T-helper 1 cell (primary cell): ENCODE measurements around the gene APBA2.

ENCODE experiments used
- DNase-seq, 5 donors: peaks; one replicate each; pipeline ENCODE4 v3.0.0-alpha.2; 2012 to 2020

APBA2 gene

GRCh38 chr15:29126208-29126536, 240.4 kb downstream of the APBA2 start:
- no peak for DNase-seq

DNA sequence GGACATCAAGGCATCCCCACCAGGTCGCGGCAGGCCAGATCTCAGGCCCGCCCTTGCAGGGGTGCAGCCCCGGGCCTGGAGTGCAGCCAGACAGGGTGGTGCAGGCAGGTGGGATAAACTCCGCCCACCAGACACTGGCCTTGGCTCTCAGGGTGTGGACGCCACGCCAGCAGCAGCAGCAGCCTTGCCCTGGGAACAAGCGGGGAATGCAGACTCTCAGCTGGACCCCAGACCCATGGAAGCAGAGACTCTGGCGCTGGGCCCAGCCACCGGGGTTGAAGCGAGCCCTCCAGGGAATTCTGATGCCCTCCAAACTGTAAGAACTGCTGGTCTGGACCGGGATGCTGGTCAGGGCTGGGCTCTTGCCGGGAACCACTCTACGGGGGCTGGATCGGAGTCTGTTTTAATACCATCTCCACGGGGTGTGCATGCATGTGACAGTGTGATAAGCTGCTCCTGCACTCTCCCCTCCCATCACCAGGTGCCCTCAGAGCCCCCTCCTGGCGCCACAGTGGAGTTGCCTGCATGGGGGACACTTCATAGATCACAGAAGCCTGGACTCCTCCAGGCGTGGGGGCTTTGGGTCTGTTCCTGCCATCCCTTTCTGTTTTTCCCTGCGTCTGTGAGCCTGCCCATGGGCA, 241.2 kb downstream of the APBA2 start:
- DNase-seq: no peak

- DNase-seq: no peak
Measured at GRCh38 chr15:29127506-29128430, 242.0 kb downstream of the APBA2 start.

- DNase-seq: no peak
Measured at GRCh38 chr15:29128671-29129070, 242.9 kb downstream of the APBA2 start.

DNA sequence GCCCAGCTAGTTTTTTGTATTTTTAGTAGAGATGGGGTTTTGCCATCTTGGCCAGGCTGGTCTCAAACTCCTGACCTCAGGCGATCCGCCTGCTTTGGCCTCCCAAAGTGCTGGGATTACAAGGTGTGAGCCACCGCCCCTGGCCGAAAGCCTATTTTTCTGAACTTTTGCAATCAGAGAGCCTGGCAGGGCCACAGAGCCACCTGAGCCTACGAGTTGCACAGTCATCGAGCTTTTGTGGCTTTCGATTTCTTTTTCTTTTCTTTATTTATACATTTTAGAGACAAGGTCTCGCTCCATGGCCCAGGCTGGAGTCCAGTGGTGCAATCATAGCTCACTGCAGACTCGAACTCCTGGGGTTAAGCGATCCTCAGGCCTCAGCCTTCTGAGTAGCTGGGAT, 243.4 kb downstream of the APBA2 start:
- DNase-seq: no peak

- no peak for DNase-seq
Measured at GRCh38 chr15:29129926-29130325, 244.2 kb downstream of the APBA2 start.

GRCh38 chr15:29130476-29130875, 244.7 kb downstream of the APBA2 start:
- DNase-seq: no peak

DNA sequence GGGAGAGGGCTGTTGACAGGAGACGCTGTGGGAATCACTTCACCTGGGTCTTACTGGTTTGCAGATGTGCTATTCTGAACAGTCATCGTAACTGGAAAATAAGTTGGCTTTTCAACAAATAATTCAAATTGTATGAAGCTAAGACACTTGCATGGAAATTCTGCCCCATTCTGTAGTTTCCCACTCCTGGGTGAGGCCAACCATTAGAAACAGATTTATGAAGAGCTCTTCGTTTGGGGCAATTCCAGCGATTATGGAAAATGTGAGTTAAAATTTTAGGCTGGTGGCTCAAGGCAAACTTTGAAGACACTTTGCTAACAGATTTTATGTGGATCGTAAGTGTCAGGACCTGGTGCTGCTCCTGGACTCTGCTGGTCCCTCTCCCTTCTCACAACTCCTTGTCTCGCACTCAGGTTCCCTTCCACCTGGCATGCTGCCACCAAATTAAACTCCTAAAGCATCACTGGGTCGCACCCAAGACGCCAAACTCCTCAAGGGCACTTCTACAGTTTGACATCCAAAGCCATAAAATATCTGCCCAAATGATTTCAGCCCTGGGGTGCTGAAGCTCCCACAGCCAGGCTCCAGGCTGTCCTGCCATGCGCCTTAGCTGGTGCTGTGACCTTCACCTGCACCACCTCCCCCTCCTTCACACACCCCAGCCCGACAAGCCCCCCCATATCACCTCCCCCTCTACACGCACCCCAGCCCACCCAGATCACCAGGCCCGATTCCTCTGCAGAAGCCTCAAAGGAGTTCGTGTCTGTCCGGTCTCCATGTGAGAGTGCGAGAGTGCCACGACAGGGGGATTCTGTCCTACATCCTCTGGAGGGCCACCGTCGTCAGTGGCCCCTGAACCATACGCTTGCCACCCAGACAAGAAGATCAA, 245.4 kb downstream of the APBA2 start:
- no peak for DNase-seq

DNA sequence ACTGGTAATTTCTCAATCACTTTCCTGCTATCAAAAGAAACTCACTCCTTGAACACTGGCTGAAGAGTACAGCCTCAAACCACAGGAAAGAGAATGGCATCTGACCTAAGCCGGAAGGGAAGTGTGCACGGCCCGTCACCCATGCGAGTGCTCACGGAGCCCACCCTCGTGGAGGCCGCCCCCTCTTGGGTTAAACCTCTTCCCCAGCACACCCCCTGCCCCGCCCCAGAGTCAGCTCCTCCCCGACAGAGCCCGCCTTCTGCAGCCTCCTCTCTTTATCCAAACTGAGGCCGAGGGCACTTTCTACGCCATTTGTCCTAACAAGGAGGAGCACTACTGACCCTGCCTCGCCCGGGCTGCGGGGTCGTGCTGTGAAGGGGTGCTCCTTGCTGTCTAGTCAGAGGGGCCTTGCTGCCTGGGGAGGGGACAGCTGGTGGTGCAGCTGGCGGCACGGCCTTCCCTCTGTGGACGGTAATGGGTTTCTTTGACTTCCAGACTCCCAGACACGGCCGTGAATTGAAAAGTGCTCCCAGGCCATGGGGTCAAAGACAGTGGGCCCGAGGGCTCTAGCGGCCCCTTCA, 246.2 kb downstream of the APBA2 start:
- no peak for DNase-seq

- DNase-seq: no peak
Measured at GRCh38 chr15:29132735-29133181, 247.0 kb downstream of the APBA2 start.

DNA sequence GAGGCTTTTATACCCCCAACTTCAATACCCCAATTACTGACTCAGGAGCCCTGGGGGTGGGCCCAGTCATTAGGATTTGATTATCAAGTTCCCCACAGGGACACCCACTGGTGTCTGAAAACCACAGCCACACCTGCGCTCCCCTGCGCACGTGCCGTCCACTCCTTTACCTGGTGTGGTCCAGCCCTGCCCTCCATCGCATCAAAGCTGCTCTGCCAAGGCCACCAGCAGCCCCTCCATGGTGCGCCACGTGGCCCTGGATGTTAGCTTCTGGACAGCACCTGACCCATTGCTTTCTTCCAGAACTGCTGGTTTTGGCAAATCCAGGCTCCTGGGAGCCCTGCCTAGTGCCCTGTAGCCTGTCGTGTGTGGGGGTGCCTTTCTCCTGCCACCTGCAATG, 247.5 kb downstream of the APBA2 start:
- DNase-seq: no peak

DNA sequence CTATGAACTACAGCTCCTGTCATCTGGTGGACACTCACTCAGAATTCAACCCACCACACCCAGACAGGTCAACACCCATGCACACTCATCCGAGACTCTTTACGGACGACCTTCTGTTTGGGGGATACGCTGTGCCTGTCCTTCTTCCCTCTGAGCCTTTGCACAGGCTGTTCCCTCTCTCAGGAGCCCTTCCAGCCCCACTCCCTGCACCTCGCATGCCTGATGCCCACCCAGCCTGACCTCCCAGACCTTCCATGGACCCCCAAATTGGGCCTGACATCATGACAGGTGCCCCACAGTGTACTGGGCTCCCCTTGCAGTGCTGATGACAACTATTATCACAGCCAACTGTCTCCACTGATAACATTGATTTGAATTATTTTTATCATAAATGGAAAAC, 248.0 kb downstream of the APBA2 start:
- DNase-seq: no peak

DNA sequence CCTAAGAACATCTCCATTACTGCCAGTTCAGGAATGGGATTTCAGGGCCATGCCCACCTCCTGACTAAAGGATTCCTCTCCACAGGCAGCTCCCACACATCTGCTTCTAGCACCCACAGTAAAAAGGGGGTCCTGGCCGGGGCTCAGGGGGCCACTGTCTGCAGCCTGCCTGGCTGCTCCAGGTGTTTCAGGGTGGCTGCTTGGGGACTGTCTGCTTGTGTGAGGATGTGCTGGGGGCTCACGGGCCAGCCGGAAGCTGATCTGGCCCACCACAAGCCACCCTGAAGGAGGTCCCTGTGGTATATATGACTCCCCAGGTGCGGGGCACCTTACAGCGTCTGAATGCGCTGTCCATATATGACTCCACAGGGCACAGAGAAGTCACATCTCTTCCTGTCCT, 248.5 kb downstream of the APBA2 start:
- DNase-seq: no peak

DNA sequence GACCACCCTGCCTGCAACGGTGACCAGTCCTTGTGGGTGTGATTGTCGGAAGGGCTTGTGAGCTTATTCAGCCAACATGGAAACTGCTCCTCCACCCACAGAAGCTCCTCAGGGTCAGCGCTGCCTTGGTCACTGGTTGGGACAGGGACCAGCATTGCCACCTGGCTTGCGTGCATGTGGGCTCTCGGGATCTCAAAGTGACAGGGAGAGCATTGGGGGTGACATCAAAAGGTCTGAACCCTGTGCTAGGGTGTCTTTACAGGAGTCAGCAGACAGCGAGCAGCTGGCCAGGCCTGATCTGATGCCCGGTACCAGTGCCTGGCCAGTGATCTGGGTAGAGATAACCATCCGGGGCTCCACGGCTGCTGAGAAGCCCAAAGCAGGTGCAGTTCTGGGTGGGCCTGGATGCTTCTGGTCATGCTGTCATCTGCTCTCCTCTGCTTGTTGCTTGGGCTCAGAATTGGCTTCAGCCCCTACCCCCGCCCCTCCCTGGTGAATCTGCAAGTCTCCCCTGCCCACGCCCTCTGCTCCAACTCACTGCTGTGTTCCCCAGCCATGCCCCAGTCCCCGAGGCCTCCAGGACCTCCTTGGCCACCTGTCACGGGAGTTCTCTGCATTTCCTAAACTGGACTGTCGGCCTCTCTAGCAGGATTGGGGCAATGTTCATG, 249.0 kb downstream of the APBA2 start:
- no peak for DNase-seq

DNA sequence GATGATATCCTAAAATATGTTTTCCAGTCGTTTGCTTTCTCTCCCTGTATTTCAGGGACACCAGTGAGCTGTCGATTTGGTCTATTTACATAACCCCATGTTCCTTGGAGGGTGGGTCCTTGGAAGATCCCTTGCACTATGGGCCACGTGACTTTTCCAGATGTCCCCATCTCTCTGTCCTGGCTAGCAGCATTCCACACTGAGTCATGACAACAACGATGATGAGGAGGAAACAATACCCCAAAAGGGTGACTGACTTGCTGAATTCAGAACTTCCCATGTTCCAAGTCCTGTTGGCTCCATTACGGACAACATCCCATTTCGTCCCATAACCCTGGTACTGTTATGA, 249.5 kb downstream of the APBA2 start:
- DNase-seq: no peak

GRCh38 chr15:29135702-29136646, 250.2 kb downstream of the APBA2 start:
- DNase-seq: no peak

DNA sequence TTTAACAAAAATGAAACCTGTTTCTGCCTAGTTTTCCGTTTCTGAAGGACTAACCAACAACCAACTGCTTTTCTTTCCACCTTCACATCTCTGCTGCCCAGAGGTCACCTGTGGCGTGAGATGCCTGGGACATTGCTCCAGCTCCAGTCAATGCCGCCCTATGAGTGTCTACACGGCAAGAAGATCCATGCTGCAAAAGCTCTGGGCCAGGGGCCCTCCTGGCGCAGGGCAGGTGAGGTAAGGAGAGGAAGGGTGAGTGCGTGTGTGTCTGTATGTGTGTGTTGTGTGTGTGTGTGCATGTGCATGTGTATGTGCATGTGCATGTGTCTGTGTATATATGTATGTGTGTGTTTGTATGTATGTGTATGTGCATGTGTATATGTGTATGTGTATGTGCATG, 252.5 kb downstream of the APBA2 start:
- no peak for DNase-seq

- DNase-seq: no peak
Measured at GRCh38 chr15:29139072-29139471, 253.3 kb downstream of the APBA2 start.

GRCh38 chr15:29139540-29140459, 254.0 kb downstream of the APBA2 start:
- peak in 3 of 5 donors; percentile 31 to 45 (median 42) for DNase-seq
